ENCODE data around the gene OR4Q2. TPM values are rescaled to one million over a fixed set of nuclear protein-coding genes. Genes with fewer than 3 reads are reported as not detected.
"Not testable (repeated sequence)": the region's sequence is repeated elsewhere in the genome, so short reads cannot be mapped to it uniquely, and the experiment has no call there.

Gene OR4Q2
- not detected for polyA plus RNA-seq
- long read RNA-seq, donor 1 = 0 reads
- long read RNA-seq, donor 2 = 0 reads
- long read RNA-seq, donor 3 = 0 reads
- long read RNA-seq, donor 4 = 0 reads
- long read RNA-seq, donor 5 = 0 reads
- long read RNA-seq, donor 6 = 0 reads
- long read RNA-seq, donor 7 = 0 reads
- long read RNA-seq, donor 8 = 0 reads
- long read RNA-seq, donor 9 = 0 reads
- long read RNA-seq, donor 10 = 0 reads
- long read RNA-seq, donor 11 = 0 reads

- Histone ChIP-seq H3K27me3 (ENCODE audit: control insufficient read depth, insufficient read depth, low read length) (no peaks in the 10 kb centered on the region), H3K4me1 (ENCODE audit: control insufficient read depth, insufficient read depth, low read length) (no peaks in the 10 kb centered on the region), H3K36me3 (ENCODE audit: control insufficient read depth, insufficient read depth, low read length) (no peaks in the 10 kb centered on the region), H3K9me3 (ENCODE audit: control insufficient read depth, low read depth, low read length) (no peaks in the 10 kb centered on the region), H3K4me3 (ENCODE audit: low read length) (no peak within 1 kb of the TSS), H3K27ac (ENCODE audit: low read length) (no peak within 1 kb of the TSS)
- no peak for DNase-seq
Measured at GRCh38 chr14:20001863-20002262, at the start of gene OR4Q2. Gene OR4Q2 (plus strand): TSS chr14:20002163.

GRCh38 chr14:19969735-19970134 lies 32.2 kb upstream of the OR4Q2 start:
- H3K27me3 ChIP-seq (ENCODE audit: control insufficient read depth, insufficient read depth, low read length); DNase-seq; H3K4me3 ChIP-seq (ENCODE audit: low read length); H3K4me1 ChIP-seq (ENCODE audit: control insufficient read depth, insufficient read depth, low read length); H3K9me3 ChIP-seq (ENCODE audit: control insufficient read depth, low read depth, low read length); H3K27ac ChIP-seq (ENCODE audit: low read length); H3K36me3 ChIP-seq (ENCODE audit: control insufficient read depth, insufficient read depth, low read length): not testable (repeated sequence)
- no CpG with 5 or more reads among the region's 2 CpGs for WGBS (ENCODE audit: insufficient coverage, low lambda C conversion rate)

GRCh38 chr14:19974844-19975243 lies 27.1 kb upstream of the OR4Q2 start:
- H3K4me3 ChIP-seq (ENCODE audit: low read length) = no peak overlapping the region

DNA sequence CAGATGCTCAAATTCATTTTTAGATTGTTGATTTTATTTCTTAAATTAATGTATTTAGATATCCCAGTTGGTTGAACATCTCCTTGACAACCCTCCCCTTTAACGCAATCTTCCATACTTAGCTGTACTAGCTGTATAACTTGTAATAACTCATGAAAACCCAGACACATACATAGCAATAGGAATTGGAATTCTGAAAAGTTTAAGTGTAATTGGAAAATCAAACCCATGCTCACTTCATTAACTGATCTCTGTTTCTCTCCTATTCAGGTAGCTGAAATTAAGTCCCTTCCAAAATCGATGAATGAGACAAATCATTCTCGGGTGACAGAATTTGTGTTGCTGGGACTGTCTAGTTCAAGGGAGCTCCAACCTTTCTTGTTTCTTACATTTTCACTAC lies 26.7 kb upstream of the OR4Q2 start, which contains the start of gene OR4K15:
Gene OR4K15 (plus strand): TSS at position 301 of the 400 bp plus-strand sequence. CDS start 0 bp downstream, at position 301.
- no peaks in the 10 kb centered on the region for H3K36me3 ChIP-seq (ENCODE audit: control insufficient read depth, insufficient read depth, low read length)
- 100% methylated on average over 2 of the region's 3 CpGs for WGBS (ENCODE audit: insufficient coverage, low lambda C conversion rate)
- H3K4me1 ChIP-seq (ENCODE audit: control insufficient read depth, insufficient read depth, low read length) = no peaks in the 10 kb centered on the region
- H3K9me3 ChIP-seq (ENCODE audit: control insufficient read depth, low read depth, low read length) = no peaks in the 10 kb centered on the region
- DNase-seq = no peak
- H3K4me3 ChIP-seq (ENCODE audit: low read length) = no peak within 1 kb of the TSS
- H3K27me3 ChIP-seq (ENCODE audit: control insufficient read depth, insufficient read depth, low read length) = no peaks in the 10 kb centered on the region
- H3K27ac ChIP-seq (ENCODE audit: low read length) = no peak within 1 kb of the TSS

More at GRCh38 chr14:19974844-19975243, 27.1 kb upstream of the OR4Q2 start:
- Histone ChIP-seq H3K27me3 (ENCODE audit: control insufficient read depth, insufficient read depth, low read length) (no peaks in the 10 kb centered on the region), H3K9me3 (ENCODE audit: control insufficient read depth, low read depth, low read length) (no peaks in the 10 kb centered on the region), H3K27ac (ENCODE audit: low read length) (no peak overlapping the region), H3K36me3 (ENCODE audit: control insufficient read depth, insufficient read depth, low read length) (no peaks in the 10 kb centered on the region), H3K4me1 (ENCODE audit: control insufficient read depth, insufficient read depth, low read length) (no peaks in the 10 kb centered on the region)
- DNase-seq = no peak
- WGBS (ENCODE audit: insufficient coverage, low lambda C conversion rate) = 75% methylated on average over 1 of the region's 1 CpG

- WGBS (ENCODE audit: insufficient coverage, low lambda C conversion rate) = no CpG with 5 or more reads among the region's 2 CpGs
- no peak overlapping the region for H3K27ac ChIP-seq (ENCODE audit: low read length)
- no peaks in the 10 kb centered on the region for H3K27me3 ChIP-seq (ENCODE audit: control insufficient read depth, insufficient read depth, low read length)
- H3K36me3 ChIP-seq (ENCODE audit: control insufficient read depth, insufficient read depth, low read length) = no peaks in the 10 kb centered on the region
- DNase-seq = no peak
- no peaks in the 10 kb centered on the region for H3K9me3 ChIP-seq (ENCODE audit: control insufficient read depth, low read depth, low read length)
- no peaks in the 10 kb centered on the region for H3K4me1 ChIP-seq (ENCODE audit: control insufficient read depth, insufficient read depth, low read length)
- no peak overlapping the region for H3K4me3 ChIP-seq (ENCODE audit: low read length)
Measured at GRCh38 chr14:19993438-19993837, 8.5 kb upstream of the OR4Q2 start.

- WGBS (ENCODE audit: insufficient coverage, low lambda C conversion rate) = 0% methylated on average over 1 of the region's 7 CpGs
- H3K36me3 ChIP-seq (ENCODE audit: control insufficient read depth, insufficient read depth, low read length) = no peaks in the 10 kb centered on the region
- no peak for DNase-seq
Measured at GRCh38 chr14:20002319-20002718, 356 bp downstream of the OR4Q2 start.

DNA sequence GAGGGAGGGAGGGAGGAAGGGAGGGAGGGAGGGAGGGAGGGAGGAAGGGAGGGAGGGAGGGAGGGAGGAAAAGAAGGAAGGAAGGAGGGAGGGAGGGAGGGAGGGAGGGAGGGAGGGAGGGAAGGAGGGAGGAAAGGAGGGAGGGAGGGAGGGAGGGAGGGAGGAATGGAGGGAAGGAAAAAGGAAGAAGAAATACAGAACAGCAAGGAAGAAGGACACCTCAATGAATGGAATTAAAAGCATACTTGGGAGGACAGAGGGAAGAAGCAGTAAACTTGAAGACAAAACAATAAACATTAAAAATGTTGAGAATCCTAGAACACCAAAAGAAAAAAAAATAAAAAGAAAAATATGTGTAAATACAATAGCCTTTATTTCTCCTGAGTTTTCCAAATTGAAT lies 6.2 kb downstream of the OR4Q2 start:
- H3K4me1 ChIP-seq (ENCODE audit: control insufficient read depth, insufficient read depth, low read length) = no peaks in the 10 kb centered on the region
- no peaks in the 10 kb centered on the region for H3K36me3 ChIP-seq (ENCODE audit: control insufficient read depth, insufficient read depth, low read length)
- no peaks in the 10 kb centered on the region for H3K27me3 ChIP-seq (ENCODE audit: control insufficient read depth, insufficient read depth, low read length)
- no peaks in the 10 kb centered on the region for H3K9me3 ChIP-seq (ENCODE audit: control insufficient read depth, low read depth, low read length)
- H3K27ac ChIP-seq (ENCODE audit: low read length) = no peak overlapping the region
- no peak for DNase-seq
- H3K4me3 ChIP-seq (ENCODE audit: low read length) = no peak overlapping the region

More at GRCh38 chr14:20002319-20002718, 356 bp downstream of the OR4Q2 start:
- Histone ChIP-seq H3K27ac (ENCODE audit: low read length) (no peak overlapping the region), H3K4me1 (ENCODE audit: control insufficient read depth, insufficient read depth, low read length) (no peaks in the 10 kb centered on the region), H3K4me3 (ENCODE audit: low read length) (no peak overlapping the region), H3K9me3 (ENCODE audit: control insufficient read depth, low read depth, low read length) (no peaks in the 10 kb centered on the region), H3K27me3 (ENCODE audit: control insufficient read depth, insufficient read depth, low read length) (no peaks in the 10 kb centered on the region)

- no peaks in the 10 kb centered on the region for H3K27me3 ChIP-seq (ENCODE audit: control insufficient read depth, insufficient read depth, low read length)
Measured at GRCh38 chr14:20019257-20019865, 17.4 kb downstream of the OR4Q2 start, which contains the start of gene OR4K14. Gene OR4K14 (minus strand): TSS chr14:20019307. CDS start chr14:20015193, 4,114 bp downstream.

DNA sequence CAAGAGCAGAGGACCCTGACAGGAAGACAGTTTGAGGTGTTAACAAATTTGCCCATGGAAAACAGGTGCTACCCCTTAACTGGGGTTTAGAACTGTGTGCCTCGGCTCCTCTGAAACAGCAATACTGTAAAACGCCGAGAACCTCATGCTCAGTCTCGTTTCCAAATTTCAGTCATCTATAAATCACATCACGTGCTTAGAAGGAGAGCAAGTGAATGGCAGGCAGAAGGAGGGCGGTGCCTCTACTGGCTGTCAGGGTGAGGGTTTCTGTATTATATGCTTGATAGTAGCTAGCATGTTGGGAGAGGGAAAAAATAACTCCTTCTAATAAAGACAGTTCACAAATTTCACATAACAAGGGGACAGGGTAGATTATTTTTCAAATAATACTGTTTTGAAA lies 29.1 kb downstream of the OR4Q2 start:
- no peaks in the 10 kb centered on the region for H3K36me3 ChIP-seq (ENCODE audit: control insufficient read depth, insufficient read depth, low read length)
- no peaks in the 10 kb centered on the region for H3K4me1 ChIP-seq (ENCODE audit: control insufficient read depth, insufficient read depth, low read length)
- no peaks in the 10 kb centered on the region for H3K27me3 ChIP-seq (ENCODE audit: control insufficient read depth, insufficient read depth, low read length)
- no peak overlapping the region for H3K4me3 ChIP-seq (ENCODE audit: low read length)
- no peak for DNase-seq
- H3K27ac ChIP-seq (ENCODE audit: low read length) = no peak overlapping the region
- H3K9me3 ChIP-seq (ENCODE audit: control insufficient read depth, low read depth, low read length) = no peaks in the 10 kb centered on the region
- WGBS (ENCODE audit: insufficient coverage, low lambda C conversion rate) = no CpG with 5 or more reads among the region's 6 CpGs

More at GRCh38 chr14:20019257-20019865, 17.4 kb downstream of the OR4Q2 start, which contains the start of gene OR4K14:
- Histone ChIP-seq H3K4me1 (ENCODE audit: control insufficient read depth, insufficient read depth, low read length) (no peaks in the 10 kb centered on the region), H3K27ac (ENCODE audit: low read length) (no peak within 1 kb of the TSS), H3K9me3 (ENCODE audit: control insufficient read depth, low read depth, low read length) (peaks cover 4% of the 10 kb centered on the region), H3K36me3 (ENCODE audit: control insufficient read depth, insufficient read depth, low read length) (no peaks in the 10 kb centered on the region), H3K4me3 (ENCODE audit: low read length) (no peak within 1 kb of the TSS)
- WGBS (ENCODE audit: insufficient coverage, low lambda C conversion rate) = 100% methylated on average over 1 of the region's 2 CpGs
- no peak for DNase-seq

GRCh38 chr14:20035449-20035848 lies 33.5 kb downstream of the OR4Q2 start:
- H3K4me1 ChIP-seq (ENCODE audit: control insufficient read depth, insufficient read depth, low read length) = no peaks in the 10 kb centered on the region
- 68% methylated on average over 3 of the region's 3 CpGs for WGBS (ENCODE audit: insufficient coverage, low lambda C conversion rate)
- H3K4me3 ChIP-seq (ENCODE audit: low read length) = no peak overlapping the region
- no peaks in the 10 kb centered on the region for H3K27me3 ChIP-seq (ENCODE audit: control insufficient read depth, insufficient read depth, low read length)
- no peak for DNase-seq
- H3K9me3 ChIP-seq (ENCODE audit: control insufficient read depth, low read depth, low read length) = no peaks in the 10 kb centered on the region
- no peaks in the 10 kb centered on the region for H3K36me3 ChIP-seq (ENCODE audit: control insufficient read depth, insufficient read depth, low read length)
- no peak overlapping the region for H3K27ac ChIP-seq (ENCODE audit: low read length)

DNA sequence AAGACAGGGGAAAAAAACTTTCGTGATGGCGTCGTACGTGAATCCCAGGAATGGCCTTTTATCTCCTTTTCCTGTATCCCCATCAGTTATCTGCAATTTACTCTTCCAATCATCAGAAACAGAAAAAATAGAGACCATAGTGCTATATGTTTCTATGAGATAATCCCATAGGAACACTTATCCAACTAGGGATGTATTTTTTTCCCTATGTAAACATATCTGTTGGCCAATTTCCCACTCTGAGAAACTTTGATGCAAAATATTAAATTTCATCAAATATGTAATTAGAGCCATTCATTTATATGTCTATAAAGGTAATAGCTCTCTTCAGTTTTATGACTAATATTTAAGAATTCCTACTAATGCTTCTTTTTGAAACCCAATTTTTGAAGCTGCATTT lies 34.0 kb downstream of the OR4Q2 start, which contains the start of gene OR4K13:
Gene OR4K13 (minus strand): TSS at position 101 of the 400 bp plus-strand sequence. CDS start 1,280 bp downstream, outside the sequence.
- WGBS (ENCODE audit: insufficient coverage, low lambda C conversion rate) = 80% methylated on average over 2 of the region's 4 CpGs
- Histone ChIP-seq H3K36me3 (ENCODE audit: control insufficient read depth, insufficient read depth, low read length) (no peaks in the 10 kb centered on the region), H3K27me3 (ENCODE audit: control insufficient read depth, insufficient read depth, low read length) (no peaks in the 10 kb centered on the region), H3K4me1 (ENCODE audit: control insufficient read depth, insufficient read depth, low read length) (no peaks in the 10 kb centered on the region), H3K9me3 (ENCODE audit: control insufficient read depth, low read depth, low read length) (no peaks in the 10 kb centered on the region), H3K4me3 (ENCODE audit: low read length) (no peak within 1 kb of the TSS), H3K27ac (ENCODE audit: low read length) (no peak within 1 kb of the TSS)
- DNase-seq = no peak

Data from large intestine (tissue), 12 donors.